Fibroblast of villous mesenchyme (primary cell): ENCODE results near the gene NTNG2. TPM values are rescaled to one million over a fixed set of nuclear protein-coding genes. Genes with fewer than 3 reads are reported as not detected.

Experiments used
- DNase-seq: peaks from one replicate; pipeline ENCODE4 v3.0.0-alpha.2; 2010; ENCODE audit warnings: low read depth
- H3K4me3 ChIP-seq: 2 replicates; pipeline ENCODE4 v1.5.1; 2011; ENCODE audit warnings: low read depth, mild to moderate bottlenecking, low read length
- total RNA-seq: library from RNA; depleted of rRNA; stranded (reverse); fragments of >200 nt; gene quantifications from 2 replicates; pipeline ENCODE4 v1.2.3, GENCODE V29; 2012
- TF ChIP-seq, protein P1 (sequence below): IDR thresholded peaks from 2 replicates; pipeline ENCODE4 v1.5.1; 2012; ENCODE audit warnings: low read depth, mild to moderate bottlenecking, low read length; ENCODE audit not compliant: insufficient read depth

The NTNG2 gene
- total RNA-seq, 1 donor: 0.86 TPM

DNA sequence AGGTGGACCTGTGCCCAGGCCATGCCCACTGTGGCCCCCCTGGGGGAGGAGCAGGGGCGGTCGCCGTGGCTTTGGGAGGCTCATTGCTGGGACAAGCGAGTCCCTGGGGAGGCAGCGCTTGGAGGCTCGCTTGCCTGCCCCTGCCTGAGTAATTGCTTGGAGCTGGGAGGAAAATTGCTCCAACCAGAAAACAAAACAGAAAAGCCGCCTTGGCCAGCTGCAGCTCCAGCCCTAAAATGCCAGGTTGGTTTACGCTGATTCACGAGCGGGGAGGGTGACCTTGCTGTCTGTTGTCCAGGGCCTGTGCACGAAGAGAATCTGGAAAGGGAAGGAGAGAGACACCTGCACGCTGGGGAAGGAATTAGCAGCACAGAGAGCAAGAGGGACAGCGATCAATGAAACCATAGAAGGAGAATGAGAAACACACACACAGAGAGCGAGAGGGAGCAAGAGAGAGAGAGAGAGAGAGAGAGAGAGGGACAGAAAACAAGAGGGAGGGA is 25.3 kb downstream of the NTNG2 start:
- DNase-seq: no peak
- H3K4me3 ChIP-seq: no peak overlapping the region
- TF ChIP-seq, protein P1, sequence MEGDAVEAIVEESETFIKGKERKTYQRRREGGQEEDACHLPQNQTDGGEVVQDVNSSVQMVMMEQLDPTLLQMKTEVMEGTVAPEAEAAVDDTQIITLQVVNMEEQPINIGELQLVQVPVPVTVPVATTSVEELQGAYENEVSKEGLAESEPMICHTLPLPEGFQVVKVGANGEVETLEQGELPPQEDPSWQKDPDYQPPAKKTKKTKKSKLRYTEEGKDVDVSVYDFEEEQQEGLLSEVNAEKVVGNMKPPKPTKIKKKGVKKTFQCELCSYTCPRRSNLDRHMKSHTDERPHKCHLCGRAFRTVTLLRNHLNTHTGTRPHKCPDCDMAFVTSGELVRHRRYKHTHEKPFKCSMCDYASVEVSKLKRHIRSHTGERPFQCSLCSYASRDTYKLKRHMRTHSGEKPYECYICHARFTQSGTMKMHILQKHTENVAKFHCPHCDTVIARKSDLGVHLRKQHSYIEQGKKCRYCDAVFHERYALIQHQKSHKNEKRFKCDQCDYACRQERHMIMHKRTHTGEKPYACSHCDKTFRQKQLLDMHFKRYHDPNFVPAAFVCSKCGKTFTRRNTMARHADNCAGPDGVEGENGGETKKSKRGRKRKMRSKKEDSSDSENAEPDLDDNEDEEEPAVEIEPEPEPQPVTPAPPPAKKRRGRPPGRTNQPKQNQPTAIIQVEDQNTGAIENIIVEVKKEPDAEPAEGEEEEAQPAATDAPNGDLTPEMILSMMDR: no peak

DNA sequence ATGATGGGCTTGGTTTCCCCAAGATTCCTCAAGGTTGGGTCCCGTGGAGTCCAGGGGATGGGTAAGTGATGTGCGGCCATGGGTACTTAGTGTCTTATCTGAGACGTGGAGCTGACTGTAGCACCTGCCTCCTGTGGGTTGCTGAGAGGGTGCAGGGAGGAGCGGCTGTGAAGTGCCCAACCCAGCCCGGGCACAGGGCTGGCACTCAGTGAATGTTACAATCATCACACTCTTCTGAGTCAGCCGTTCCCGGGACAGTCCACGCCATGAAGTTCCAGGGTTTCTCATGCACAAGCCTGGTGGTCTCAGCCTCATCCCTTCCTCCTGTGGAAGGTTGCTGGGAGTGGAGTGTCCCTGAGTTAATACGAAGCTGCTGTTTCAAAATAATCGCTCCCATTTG is 29.1 kb downstream of the NTNG2 start:
- TF ChIP-seq, protein P1: no peak
- no peak for DNase-seq
- H3K4me3 ChIP-seq: no peak overlapping the region

DNA sequence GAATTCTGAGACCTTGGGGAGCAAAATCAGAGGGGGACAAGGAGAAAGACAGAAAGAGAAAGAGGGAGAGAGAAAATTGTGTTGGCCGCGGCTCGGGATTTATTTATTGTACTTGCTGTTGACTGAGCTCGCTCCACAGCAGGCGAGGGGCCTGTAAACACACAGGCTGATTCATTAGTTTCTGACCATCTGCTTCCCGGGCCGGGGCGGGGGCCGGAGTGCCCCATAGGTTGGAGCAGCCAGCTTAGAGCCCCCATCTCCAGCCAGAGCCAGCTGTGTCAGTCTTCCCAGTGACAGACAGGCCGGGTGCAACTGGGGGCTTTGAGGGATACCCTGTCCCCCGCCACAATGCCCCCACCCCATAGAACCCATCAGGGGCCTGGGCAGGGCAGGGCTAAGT is 30.9 kb downstream of the NTNG2 start:
- TF ChIP-seq, protein P1: no peak
- DNase-seq: no peak
- H3K4me3 ChIP-seq: no peak overlapping the region

DNA sequence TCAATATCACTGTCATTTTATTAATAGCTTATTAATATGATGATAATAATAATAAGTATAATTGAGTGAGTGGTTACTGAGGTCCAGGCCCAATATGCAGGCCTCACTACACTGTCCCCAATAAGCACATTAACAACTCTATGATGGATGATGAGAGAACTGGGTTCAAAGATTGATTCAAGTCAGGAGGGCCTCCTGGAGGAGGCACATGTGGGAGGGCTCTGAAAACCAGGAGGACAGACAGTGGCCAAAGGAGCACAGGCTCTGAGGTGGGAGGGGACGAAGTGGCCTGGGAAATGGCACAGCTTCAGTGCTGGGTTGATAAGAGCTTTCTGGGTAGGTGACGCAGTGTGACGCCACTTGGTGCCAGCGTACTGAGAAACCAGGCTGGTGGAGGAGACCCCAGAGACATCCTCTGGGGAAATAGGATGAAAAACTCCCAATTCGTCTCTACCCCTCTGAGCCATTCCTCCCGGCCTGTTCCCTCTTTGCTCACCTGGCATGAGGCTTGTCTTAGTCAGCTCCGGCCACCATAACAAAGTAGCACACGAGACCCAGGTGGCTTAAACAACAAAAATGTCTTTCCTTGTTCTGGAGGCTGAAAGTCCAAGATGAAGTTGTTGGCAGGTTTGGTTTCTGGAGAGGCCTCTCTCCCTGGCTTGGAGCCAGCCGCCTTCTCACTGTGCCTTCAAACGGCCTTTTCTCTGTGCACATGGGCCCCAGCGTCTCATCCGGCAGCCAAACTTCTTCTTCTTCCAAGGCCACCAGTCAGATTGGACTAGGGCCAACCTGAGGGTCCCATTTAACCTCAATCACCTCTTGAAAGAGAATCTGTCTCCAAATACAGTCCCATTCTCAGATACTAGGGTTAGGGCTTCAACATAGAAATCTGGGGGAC is 31.6 kb downstream of the NTNG2 start:
- no peak for DNase-seq
- TF ChIP-seq, protein P1: no peak

DNA sequence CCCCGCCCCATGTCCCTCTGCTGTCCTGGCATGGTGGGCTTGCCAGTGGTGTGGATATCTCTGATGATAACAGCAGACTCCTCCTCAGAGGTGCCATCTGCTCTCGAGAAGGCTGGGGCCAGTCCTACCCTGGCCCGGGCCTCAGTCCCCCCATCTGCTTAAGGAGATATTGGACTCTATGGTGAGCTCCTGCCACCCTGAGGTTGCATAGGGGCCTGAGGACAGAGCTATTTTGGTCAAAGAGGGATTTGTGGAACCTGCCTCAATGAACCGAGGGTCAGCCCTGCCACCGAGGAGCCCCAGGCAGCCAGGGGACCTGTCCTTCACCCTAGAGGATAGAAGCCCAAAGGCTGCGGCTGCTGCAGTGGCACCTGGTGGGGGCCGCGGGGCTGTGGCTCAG is 32.6 kb downstream of the NTNG2 start:
- TF ChIP-seq, protein P1: no peak
- no peak for DNase-seq
- H3K4me3 ChIP-seq: no peak overlapping the region

More for the DNA sequence above, 31.6 kb downstream of the NTNG2 start:
- H3K4me3 ChIP-seq: no peak overlapping the region

DNA sequence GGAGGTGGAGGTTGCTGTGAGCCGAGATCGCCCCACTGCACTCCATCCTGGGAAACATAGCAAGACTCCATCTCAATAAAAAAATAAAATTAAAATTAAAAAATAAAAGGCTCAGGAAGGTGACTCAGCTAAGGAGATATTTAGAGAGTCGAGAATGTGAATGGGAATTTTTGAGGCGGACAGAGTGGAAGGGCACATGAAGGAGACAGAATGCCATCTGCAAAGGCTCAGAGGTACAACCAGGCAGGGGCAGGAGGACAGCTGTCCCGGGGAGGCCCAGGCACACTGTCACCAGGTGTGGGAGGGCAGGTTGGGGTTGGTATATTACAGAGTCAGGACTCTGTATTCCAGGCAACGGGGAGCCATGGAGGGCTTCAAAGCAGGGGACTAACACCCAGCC is 35.5 kb downstream of the NTNG2 start:
- DNase-seq: no peak
- no peak overlapping the region for H3K4me3 ChIP-seq
- TF ChIP-seq, protein P1: no peak
